IPS-11a (cell line): ENCODE measurements around the gene TWIST1.

Source experiments
- H3K4me3 ChIP-seq: one replicate; pipeline ENCODE4 v1.5.1; 2013; ENCODE audit warnings: low read depth, low read length, control low read depth

The TWIST1 gene

DNA sequence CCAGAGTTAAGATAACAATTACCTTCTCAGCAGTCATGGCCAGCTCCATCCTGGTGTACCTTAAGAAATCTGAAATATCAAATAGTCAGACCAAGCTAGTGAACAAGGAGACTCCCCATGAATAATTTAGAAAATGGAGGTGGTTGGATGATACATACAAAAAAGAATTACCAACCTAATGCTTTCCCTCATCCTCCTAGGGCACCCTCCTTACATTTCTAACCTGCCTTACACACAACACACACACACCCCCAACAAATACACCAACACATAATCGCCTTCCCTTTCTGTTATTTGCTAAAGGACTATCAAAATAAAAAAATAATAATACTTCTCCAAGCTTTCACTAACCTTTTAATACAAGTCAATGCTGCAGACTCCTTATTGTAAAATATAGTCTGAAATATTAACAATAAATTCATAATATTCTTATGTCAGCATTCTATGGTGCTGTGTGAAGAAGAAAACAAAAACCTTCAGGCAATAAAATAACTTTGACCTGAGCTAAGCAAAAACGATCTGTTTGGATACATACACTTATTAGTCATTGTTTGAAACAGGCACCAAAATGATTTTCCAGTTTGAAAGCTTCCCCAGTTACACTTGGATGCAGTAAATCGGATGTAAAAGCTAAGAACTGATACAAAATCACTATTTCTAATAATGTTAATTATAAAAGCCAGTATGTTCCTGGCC is 3.4 kb downstream of the TWIST1 start:
- no peak overlapping the region for H3K4me3 ChIP-seq

DNA sequence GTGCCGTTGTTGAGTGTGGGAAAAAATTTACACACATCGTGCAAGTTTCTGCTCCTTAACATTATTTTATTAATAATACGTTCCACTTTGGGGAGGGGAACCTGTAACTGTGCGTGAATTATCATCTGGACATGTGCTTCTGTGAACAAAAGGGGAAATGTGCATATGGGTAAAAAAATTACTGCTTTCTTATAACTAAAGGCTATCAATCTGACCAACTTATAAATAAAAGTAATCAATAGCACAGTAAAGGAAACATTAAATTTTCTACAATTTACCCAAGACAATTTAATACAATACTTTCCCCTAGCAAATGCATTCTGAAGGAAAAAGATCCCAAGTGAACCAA is 4.5 kb downstream of the TWIST1 start:
- no peak overlapping the region for H3K4me3 ChIP-seq

DNA sequence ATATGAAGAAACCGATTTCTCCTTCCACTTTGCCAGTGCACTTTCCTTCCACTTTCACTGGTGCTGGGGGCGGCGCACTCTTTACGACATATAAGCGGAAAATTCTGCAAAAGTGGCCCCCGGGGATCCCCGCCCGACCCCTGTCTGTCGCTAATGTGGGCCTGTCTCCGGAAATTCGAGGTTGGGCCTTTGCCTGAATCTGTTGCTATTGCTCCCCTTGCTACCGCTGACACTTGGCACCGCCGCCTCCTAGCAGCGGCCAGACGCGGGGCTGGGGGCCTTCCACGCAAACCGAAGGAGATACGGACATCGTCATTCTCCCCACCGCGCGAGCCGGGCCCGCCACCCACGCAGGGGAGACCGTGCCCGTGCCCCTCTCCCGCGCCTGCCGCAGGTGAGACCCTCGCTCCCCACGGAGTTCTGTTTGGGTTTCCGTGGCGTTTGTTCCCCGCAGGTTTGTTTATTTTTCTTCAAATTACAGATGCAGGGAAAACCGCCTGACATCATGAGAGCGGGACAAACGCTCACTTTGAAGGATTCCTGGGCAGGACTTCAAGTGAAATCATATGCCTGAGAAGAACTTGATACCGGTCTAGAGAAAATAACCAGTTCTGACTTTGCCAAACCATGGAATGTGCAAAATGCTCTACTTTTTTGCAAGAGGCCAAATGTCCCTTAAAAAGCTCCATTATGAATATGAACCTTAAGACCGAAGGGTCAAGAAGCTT is 5.0 kb downstream of the TWIST1 start:
- H3K4me3 ChIP-seq: no peak overlapping the region

DNA sequence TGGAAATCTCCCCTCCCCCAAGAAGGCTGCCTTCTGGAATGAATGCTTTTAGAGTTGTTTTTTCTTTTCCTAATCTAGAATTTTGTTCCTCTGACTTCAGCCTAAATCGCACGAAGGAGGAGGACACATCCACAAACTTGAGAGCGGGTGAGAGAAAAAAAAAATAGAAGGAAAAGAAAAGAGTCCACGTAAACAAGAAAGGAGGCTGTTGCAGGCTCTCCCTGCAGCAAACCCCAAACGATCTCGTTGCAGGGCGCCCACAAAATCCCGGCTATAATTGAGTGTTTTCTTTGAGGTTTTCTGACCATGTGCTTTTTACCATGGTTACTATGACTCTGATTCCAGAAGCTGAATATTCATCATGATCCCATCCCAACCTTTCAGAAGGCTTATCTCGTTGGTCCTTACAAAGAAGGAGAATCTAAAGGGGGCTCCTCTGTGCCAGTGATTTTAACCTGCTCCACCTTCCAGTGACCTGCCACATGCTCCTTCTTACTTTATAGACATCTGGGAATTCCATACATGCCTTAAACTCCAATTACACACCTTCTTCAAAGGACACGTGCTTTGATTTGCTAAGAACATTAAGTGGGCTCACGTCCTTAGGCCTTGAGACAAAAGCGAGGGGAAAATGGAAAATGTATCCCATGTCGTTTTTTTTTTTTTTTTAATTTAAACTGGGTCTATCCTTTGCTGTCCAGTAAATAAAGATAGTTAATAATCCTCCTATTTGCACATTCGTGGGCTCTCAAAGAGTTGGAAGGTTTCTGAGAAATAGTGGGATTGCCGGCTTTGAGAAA is 5.8 kb downstream of the TWIST1 start:
- H3K4me3 ChIP-seq: no peak overlapping the region

DNA sequence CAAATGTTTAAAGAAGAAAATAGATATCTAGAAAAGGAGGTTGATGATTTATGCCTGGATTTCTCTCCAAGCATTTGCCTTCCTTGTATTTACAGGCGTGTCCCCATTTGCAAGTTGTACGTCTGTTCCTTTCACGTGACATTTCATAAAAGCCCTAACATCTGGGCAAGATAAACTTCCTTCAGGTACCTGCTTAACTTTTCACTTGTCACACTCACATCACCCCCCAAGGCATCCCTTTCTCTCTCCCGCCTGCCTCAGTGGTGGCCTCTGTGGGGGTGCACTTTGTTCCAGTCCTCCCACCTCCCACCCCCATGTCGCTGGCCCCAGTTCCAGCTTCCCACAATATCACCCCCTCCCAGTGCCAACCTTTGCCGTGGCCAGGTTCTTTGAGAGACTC is 6.7 kb downstream of the TWIST1 start:
- H3K4me3 ChIP-seq: no peak overlapping the region

DNA sequence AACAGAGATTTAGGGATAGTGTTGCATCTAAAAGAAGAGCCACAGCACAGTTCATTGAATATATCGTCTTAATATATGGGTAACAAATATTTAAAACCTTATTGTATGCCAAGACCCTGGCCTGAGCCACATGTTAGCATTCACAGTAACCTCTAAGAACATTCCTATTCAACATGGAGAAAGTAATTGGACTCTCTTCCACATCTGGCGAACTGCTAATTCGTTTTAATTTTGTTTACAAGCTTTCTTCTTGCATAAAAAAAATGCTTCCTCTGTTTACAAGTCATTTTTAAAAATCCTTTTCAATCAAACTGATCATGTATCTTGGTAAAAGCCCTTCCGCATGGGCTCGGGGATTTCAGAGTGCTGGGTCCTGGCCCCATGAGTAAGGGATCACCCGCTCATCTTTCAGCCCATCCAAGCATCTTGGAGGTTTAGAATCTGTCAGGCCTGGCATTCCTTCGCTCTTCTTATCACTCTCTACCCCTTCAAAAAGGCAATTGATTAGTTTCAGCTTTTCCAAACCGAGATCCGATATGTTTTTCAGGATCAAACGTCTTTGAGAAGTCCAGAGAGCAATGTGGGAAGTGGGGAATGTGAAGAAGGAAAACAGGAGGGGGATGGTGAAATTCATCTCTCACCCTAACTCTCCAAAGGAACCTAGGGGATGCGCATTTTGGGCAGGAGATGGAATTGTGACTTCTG is 7.3 kb downstream of the TWIST1 start:
- H3K4me3 ChIP-seq: no peak overlapping the region

DNA sequence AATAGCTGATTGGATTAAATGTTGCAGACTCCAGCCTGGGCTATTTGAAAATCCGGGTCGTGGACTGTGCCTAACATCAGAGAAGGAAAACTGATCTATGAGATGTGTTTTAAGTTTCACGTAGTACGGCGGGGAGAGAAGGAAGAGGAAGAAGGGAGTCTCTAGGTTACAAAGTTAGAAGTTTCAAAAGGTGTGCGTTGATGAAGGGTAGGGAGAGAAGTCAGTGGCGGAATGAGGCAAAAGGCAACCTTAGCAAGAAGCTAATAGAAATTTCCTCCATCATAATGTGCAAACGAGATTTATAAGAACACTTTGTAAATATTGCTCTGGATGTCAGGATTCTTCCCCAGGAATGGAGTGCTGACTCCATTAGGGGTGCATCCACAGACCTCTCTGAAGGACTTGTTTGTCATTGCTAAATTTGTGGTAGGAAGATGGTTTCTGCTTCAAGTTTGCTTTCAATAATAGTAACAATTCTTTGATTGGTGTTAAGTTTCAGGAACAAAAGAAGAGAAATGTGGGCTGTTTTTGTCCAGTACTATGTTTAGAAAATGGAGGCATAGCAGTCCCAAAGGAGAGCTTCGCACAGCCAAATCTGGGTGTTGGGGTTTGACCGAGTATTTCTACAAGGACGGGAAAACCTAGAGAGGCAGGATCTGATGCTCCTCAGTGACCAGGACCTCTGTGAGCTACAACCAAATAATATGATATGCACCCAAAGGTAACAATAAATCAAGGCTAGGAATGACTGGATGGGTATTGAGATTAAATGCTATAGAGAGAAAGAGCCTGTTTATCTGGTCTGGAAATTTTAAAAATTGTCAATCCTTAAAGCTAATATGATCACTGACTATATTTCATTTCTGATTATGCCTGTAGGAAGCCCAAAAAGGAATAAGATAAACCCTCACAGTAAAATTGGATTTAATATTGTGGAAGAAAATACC is 8.2 kb downstream of the TWIST1 start:
- H3K4me3 ChIP-seq: no peak overlapping the region

DNA sequence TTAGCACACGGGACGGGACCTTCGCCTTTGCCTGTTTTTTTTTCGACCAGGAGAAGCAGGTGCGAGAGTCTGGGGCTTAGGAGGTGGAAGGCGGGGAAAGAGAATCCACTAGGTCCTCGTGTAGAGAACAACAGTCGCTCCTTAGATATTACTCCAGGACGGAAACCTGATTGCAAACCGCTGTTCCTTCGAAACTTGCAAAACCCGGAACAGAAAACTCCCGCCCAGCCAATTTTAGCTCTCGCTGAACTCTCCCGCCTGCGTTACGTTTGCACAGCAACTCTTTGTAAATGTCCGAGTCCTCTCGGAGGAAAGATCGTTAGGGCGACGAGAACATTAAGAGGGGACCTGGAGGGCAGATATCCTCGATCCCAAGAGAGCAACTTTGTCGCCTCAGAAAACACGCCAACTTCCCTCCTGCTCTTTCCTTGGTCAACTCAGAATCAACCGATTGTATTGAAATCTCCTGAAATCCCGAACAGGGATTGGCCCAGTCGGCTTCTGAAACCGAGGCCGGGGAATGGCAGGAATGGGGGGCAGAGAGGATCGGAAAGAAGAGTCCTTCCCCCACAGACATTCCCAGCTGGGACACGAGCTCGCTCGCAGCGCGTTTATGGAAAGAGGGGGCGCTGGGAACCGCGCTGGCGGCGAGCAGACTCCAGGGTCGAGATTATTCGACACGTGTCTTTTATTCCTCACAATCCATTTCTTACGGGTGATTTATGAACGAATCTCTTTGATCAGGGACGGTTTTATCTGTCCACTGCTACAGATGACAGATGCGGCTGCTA is 9.9 kb downstream of the TWIST1 start:
- H3K4me3 ChIP-seq: peak overlapping the region; percentile 34

DNA sequence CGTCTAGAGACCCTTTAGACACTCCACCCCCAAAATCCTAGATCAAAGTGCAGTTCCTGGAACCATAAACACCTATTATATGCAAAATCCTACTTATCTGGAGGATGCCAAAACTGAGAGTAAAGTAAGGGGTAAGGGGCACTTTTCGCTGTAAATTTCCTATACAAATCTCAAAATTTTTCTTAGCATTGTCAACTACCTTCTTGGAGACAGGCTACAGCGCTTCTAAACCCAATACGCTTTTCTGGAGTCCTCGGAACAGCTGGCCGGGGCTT is 10.4 kb downstream of the TWIST1 start:
- H3K4me3 ChIP-seq: no peak overlapping the region

DNA sequence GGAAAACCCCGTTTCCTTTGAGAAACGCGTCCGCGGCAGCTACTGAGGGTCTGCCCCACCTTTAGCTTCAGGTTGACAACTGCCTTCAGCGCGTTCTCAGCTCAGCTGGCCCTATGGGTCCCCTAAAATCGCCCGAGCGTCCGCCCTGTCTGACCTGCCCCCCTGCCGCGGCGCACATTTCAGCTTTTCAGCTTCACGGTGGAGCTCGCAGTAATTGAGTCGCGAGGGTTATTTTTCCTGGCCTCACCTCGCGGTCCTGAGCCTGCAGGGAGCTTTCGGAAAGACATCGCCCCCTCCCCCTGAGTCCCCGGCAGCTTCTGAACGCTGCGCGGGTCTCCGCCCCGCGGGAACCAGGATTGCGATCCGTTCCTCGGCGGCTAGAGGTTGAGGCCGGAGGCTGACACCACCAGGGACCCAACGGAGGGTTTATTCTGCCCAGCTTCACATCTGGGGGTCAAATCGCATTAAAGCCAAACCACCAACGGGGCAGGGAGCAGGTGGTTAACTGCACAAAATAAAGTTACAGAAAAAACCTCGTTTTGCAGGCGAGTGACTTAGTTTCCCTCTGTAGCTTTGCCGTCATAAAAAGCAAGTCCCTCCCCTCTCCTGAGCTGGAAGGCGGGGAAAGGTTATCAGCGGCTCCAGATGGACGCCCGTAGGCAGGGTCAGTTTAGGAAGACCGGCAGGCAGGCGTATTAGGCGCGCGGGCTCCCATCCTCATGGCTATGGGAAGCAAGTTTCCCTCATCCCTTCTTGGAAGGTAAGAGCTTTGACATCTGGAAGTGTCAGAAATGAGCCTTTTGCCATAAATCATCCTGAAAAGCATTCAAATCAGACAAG is 11.0 kb downstream of the TWIST1 start:
- H3K4me3 ChIP-seq: peak overlapping the region; percentile 28

DNA sequence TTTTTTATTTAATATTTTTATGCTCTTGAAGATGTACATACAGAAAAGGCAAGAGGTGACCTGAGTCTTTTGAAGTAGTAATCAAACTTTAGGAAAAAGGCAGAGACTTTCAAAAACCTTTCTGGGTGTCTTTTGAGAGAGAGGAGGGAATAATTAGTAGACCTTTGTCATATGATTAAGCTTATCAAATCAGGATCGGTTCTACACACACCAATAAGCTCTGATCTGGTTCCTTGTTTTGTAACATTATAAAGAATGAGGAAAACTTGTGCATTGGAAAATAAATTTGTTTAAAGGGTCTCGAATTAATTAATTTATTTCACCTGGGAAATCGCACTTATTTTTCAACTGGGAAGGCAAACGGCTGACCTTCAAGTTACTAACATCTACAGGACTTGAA is 11.9 kb downstream of the TWIST1 start:
- H3K4me3 ChIP-seq: no peak overlapping the region

DNA sequence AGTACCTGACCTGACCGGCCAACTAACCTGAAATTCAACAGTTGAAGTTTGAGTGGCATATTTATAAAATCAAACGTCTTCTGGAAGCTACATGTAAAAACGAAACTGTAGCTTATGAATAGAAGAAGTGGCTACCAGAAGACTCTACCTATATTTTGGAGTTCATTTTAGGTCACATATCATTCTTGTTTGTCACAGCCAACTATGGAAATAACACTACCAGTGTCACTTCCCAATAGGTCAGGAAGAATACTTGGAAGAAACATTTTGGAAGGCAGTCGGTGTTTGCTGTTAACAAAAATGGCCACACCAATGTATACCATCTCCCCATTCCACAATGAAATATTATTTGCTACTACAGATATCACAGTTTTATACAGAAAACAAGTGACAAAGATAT is 12.6 kb downstream of the TWIST1 start:
- H3K4me3 ChIP-seq: no peak overlapping the region

DNA sequence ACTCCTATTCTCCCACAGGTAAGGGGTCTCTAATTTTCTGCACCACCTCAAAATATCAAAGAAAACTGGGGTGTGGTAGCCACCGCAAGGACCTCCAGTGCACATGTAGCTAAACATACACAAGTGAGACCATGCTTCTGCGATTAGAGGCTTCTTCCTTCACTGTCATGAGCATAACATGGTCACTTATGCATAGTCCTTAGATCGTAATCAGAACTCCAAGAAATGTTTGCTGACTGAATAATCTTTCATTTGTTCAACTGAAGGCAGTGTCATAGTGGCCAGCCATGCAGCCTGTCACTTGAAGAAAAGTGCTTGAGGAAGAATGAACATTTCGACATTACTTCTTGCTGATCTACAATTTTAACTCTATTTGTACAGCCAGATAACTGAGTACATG is 14.6 kb downstream of the TWIST1 start:
- no peak overlapping the region for H3K4me3 ChIP-seq

DNA sequence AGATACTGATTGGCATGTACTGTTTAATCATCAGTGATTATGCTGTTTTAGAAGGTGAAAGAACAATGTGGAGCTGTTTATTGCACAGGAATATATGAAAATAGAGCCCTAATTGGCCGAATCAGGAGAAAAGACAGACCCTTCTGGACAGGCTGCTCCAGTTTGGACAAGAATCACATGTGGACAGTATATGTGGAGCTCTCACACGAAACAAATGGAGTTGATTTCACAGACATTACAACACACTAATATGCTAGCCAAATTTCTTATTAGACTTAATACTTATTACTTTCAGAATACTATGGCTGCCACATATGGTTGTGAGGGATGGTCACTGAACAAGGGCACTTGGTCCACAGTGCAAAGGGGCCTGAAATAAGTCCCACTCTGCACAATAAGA is 15.5 kb downstream of the TWIST1 start:
- H3K4me3 ChIP-seq: no peak overlapping the region

DNA sequence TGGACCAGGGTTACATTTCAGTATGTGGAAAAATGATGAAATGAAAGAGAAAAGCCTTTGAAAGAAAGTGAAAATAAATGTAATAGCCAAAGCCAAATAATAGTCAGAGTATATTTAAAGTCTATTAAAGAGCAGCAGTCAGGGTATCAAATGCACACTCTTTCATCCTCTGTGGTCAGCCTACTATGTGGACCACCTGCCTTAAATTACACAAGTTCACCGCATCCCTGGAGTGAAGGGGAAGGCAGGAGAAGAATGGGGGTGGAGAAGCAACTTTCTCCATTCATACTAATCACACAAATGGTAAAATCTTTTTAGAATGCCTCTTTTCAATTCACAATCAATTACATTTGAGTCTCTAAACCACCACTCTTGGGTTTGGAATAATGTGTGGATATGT is 16.0 kb downstream of the TWIST1 start:
- no peak overlapping the region for H3K4me3 ChIP-seq

DNA sequence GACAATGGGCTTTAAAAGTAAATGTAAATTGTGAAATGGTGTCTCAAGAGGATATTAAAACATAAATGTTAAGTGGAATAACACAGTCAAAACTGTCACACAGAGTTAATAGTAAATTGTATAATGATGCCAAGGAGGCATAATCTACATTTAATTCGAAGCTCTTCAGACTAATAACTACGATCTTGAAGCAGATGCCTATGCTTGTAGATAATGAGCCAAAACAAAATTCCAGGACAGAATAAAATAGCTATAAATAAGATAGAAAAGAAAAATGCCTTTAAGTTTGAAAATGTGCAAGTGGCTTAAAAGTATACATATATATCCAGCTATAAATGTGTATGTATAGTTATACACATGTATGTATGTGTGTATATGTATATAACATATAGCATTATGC is 17.5 kb downstream of the TWIST1 start:
- H3K4me3 ChIP-seq: no peak overlapping the region

DNA sequence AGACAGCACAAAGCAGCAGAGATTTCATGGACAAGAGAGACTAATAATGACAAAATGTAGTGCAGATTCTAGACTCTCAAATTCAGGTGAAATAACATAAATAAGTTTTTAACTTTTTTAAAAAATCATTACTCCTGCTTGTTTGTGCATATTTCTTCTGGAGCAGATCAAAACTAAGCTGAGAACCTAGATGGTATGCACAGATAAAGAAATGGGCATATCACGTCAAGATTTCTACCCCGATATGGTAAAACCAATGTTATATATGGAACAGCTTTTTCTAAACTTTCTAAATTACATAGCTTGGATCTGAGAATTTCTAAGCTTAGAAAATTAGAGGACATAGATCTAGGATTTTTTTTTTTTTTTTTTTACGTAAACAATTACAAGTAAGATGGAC is 18.2 kb downstream of the TWIST1 start:
- no peak overlapping the region for H3K4me3 ChIP-seq

DNA sequence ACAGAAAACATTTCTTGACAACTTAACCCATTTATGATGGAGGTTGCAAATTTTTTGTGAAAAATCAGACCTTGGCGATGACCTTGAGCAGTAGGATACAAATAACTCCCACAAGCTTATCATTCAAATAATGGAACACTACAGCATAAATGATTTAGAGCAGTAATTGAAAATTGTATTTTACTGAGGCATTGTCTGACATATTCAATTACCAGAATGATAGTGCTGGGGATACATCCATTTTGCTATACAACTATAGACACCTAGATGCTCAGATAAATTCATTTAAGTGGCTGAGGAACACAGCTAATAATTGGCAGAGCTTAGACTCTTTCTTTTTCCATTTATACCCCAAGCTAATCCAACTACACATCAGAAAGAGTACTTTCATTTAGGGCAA is 18.9 kb downstream of the TWIST1 start:
- H3K4me3 ChIP-seq: no peak overlapping the region
